Measurements from ENCODE around the gene ACTL7A.
"Not testable (repeated sequence)": the region's sequence is repeated elsewhere in the genome, so short reads cannot be mapped to it uniquely, and the experiment has no call there.

Gene ACTL7A

DNA sequence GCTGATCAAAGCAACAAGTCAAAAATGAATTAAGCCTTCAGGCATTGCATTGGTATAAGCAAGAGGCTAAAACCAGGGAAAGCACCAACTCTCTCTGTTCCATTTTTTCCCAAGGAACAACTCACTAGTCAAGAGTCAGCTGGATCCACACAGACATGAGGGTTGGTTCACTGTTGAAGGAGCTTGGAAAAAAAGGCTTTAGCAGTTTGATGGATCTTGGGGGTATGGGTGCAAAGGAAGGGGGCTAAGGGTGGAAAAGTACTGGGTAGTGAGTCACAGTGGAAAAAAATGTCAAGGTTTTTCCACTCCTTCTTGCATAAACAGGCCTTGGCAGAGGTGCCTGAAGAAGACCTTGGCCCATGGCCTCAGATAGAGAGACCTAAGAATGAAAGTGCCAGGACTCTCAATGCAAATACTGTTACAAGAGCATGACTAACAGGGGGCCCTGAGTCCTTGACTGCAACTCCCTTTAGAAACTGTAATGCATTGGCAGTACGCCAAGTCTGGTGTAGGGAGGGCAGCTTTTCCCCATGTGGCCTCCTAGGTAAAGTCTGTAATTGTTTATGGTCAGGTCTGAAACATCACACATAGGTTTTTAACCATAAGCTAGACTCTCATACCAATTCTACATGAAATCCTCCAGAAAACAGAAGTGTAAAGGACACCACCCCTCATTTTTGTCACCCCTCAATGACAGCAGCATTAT, 23.7 kb downstream of the ACTL7A start:
- no peak overlapping the region for H3K18ac ChIP-seq (ENCODE audit: low read length)

DNA sequence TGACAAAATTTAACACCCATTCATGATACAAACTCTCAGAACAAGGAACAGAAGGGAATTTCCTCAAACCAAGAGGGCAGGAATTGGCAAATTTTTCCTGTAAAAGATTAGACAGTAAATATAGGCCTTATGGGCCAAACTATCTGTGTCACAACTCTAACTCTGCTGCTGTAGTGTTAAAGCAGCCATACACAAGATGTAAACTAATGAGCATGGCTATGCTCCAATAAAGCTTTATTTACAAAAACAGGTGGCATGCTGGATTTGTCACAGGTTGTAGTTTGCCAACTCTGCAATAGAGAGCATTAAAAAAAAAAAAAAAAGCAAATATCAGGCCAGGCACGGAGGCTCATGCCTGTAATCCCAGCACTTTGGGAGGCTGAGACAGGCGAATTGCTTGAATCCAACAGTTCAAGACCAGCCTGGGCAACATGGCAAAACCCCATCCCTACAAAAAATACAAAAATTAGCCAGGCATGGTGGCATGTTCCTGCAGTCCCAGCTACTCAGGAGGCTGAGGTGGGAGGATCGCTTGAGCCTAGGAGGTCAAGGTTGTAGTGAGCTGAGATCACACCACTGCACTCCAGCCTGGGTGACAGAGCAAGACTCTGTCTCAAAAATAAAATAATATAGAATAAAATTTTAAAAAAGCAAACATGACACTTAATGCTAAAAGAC, 24.7 kb downstream of the ACTL7A start:
- H4K8ac ChIP-seq (ENCODE audit: low read depth, low read length); H2AK5ac ChIP-seq (ENCODE audit: low read length); H3K4me3 ChIP-seq (ENCODE audit: low read depth, low read length); H3K9ac ChIP-seq (ENCODE audit: low read length); H3K14ac ChIP-seq (ENCODE audit: low read length); H2BK120ac ChIP-seq (ENCODE audit: insufficient read depth, low read length, poor library complexity); H3K18ac ChIP-seq (ENCODE audit: low read length); H4K91ac ChIP-seq (ENCODE audit: low read depth, low read length); H3K4me2 ChIP-seq (ENCODE audit: low read length); H3K79me1 ChIP-seq (ENCODE audit: low read length); H2AFZ ChIP-seq (ENCODE audit: insufficient read depth, low read length, poor library complexity); DNase-seq; H3K4me1 ChIP-seq (ENCODE audit: control insufficient read depth in 1 of 2, insufficient read depth in 2 of 2, low read length in 2 of 2); H4K12ac ChIP-seq (ENCODE audit: low read depth, low read length); H3K27ac ChIP-seq (ENCODE audit: low read depth, low read length); H3K27me3 ChIP-seq (ENCODE audit: insufficient read depth, low read length); H3K4ac ChIP-seq (ENCODE audit: low read depth, low read length); H3K9me3 ChIP-seq (ENCODE audit: insufficient read depth, low read depth, low read length); H3K79me2 ChIP-seq (ENCODE audit: control insufficient read depth, insufficient read depth, low read length, poor library complexity); H3K23ac ChIP-seq (ENCODE audit: low read length); H2BK12ac ChIP-seq (ENCODE audit: low read length); H2BK5ac ChIP-seq (ENCODE audit: low read depth, low read length, poor library complexity): not testable (repeated sequence)
- peaks cover 11 to 21% of the 10 kb centered on the region in 2 experiments for H3K36me3 ChIP-seq (ENCODE audit: control insufficient read depth in 1 of 2, insufficient read depth in 2 of 2, low read length in 2 of 2)
- WGBS (ENCODE audit: extremely low coverage, insufficient coverage, insufficient read length) = no CpG with 5 or more reads among the region's 3 CpGs

More for the DNA sequence above, 23.7 kb downstream of the ACTL7A start:
- no peak overlapping the region for H4K8ac ChIP-seq (ENCODE audit: low read depth, low read length)
- no peak overlapping the region for H2AK5ac ChIP-seq (ENCODE audit: low read length)
- no peaks in the 10 kb centered on the region for H3K4me1 ChIP-seq (ENCODE audit: control insufficient read depth in 1 of 2, insufficient read depth in 2 of 2, low read length in 2 of 2)
- no peak for DNase-seq
- no peak overlapping the region for H3K14ac ChIP-seq (ENCODE audit: low read length)
- H3K9ac ChIP-seq (ENCODE audit: low read length) = no peak overlapping the region
- H4K12ac ChIP-seq (ENCODE audit: low read depth, low read length) = no peak overlapping the region
- H2BK120ac ChIP-seq (ENCODE audit: insufficient read depth, low read length, poor library complexity) = no peak overlapping the region
- H3K4me2 ChIP-seq (ENCODE audit: low read length) = no peak overlapping the region
- H3K4ac ChIP-seq (ENCODE audit: low read depth, low read length) = no peak overlapping the region
- no peak overlapping the region for H3K27ac ChIP-seq (ENCODE audit: low read depth, low read length)
- H3K79me2 ChIP-seq (ENCODE audit: control insufficient read depth, insufficient read depth, low read length, poor library complexity) = no peaks in the 10 kb centered on the region
- no peaks in the 10 kb centered on the region for H3K27me3 ChIP-seq (ENCODE audit: insufficient read depth, low read length)
- no peak overlapping the region for H2BK5ac ChIP-seq (ENCODE audit: low read depth, low read length, poor library complexity)
- no CpG with 5 or more reads among the region's 1 CpG for WGBS (ENCODE audit: extremely low coverage, insufficient coverage, insufficient read length)
- H3K79me1 ChIP-seq (ENCODE audit: low read length) = no peaks in the 10 kb centered on the region
- peaks cover 7 to 16% of the 10 kb centered on the region in 2 experiments for H3K36me3 ChIP-seq (ENCODE audit: control insufficient read depth in 1 of 2, insufficient read depth in 2 of 2, low read length in 2 of 2)
- H3K9me3 ChIP-seq (ENCODE audit: insufficient read depth, low read depth, low read length) = no peaks in the 10 kb centered on the region
- H4K91ac ChIP-seq (ENCODE audit: low read depth, low read length) = no peak overlapping the region
- no peak overlapping the region for H2BK12ac ChIP-seq (ENCODE audit: low read length)
- H2AFZ ChIP-seq (ENCODE audit: insufficient read depth, low read length, poor library complexity) = no peak overlapping the region
- no peak overlapping the region for H3K23ac ChIP-seq (ENCODE audit: low read length)
- no peak overlapping the region for H3K4me3 ChIP-seq (ENCODE audit: low read depth, low read length)

DNA sequence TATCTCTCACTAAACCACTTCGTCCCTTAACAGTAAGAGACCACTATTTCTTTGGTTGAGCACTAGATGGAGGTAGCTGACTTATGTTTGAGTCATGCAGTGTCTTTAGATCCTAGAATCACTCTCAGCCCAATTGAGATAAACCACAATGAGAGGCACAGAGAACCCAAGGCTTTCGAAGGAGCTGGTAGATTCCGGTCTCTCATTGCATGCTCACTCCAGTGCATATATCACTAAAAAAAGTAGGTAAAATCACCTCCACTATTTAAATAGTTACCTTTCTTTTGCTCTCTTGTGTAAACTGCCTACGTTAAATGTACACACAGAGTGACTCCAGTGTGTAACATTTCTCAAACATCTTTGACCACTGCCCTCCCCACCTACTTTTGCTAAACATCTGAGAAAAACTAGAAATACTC, 27.6 kb downstream of the ACTL7A start:
- Histone ChIP-seq H3K9me3 (ENCODE audit: insufficient read depth, low read depth, low read length) (no peaks in the 10 kb centered on the region), H3K4me2 (ENCODE audit: low read length) (no peak overlapping the region), H3K14ac (ENCODE audit: low read length) (no peak overlapping the region), H3K27me3 (ENCODE audit: insufficient read depth, low read length) (no peaks in the 10 kb centered on the region), H3K23ac (ENCODE audit: low read length) (no peak overlapping the region), H3K79me2 (ENCODE audit: control insufficient read depth, insufficient read depth, low read length, poor library complexity) (no peaks in the 10 kb centered on the region), H3K18ac (ENCODE audit: low read length) (no peak overlapping the region), H3K4ac (ENCODE audit: low read depth, low read length) (no peak overlapping the region), H3K4me3 (ENCODE audit: low read depth, low read length) (no peak overlapping the region), H3K9ac (ENCODE audit: low read length) (no peak overlapping the region), H3K36me3 (ENCODE audit: control insufficient read depth in 1 of 2, insufficient read depth in 2 of 2, low read length in 2 of 2) (peaks cover 18 to 31% of the 10 kb centered on the region in 2 experiments), H4K8ac (ENCODE audit: low read depth, low read length) (no peak overlapping the region), H3K4me1 (ENCODE audit: control insufficient read depth in 1 of 2, insufficient read depth in 2 of 2, low read length in 2 of 2) (no peaks in the 10 kb centered on the region), H2AFZ (ENCODE audit: insufficient read depth, low read length, poor library complexity) (no peak overlapping the region), H2BK12ac (ENCODE audit: low read length) (no peak overlapping the region), H2AK5ac (ENCODE audit: low read length) (no peak overlapping the region), H4K12ac (ENCODE audit: low read depth, low read length) (no peak overlapping the region), H2BK5ac (ENCODE audit: low read depth, low read length, poor library complexity) (no peak overlapping the region), H3K27ac (ENCODE audit: low read depth, low read length) (no peak overlapping the region), H4K91ac (ENCODE audit: low read depth, low read length) (no peak overlapping the region), H2BK120ac (ENCODE audit: insufficient read depth, low read length, poor library complexity) (no peak overlapping the region), H3K79me1 (ENCODE audit: low read length) (no peaks in the 10 kb centered on the region)
- no CpG with 5 or more reads among the region's 4 CpGs for WGBS (ENCODE audit: extremely low coverage, insufficient coverage, insufficient read length)
- DNase-seq = peak in 1 of 2 donors; percentile 29

DNA sequence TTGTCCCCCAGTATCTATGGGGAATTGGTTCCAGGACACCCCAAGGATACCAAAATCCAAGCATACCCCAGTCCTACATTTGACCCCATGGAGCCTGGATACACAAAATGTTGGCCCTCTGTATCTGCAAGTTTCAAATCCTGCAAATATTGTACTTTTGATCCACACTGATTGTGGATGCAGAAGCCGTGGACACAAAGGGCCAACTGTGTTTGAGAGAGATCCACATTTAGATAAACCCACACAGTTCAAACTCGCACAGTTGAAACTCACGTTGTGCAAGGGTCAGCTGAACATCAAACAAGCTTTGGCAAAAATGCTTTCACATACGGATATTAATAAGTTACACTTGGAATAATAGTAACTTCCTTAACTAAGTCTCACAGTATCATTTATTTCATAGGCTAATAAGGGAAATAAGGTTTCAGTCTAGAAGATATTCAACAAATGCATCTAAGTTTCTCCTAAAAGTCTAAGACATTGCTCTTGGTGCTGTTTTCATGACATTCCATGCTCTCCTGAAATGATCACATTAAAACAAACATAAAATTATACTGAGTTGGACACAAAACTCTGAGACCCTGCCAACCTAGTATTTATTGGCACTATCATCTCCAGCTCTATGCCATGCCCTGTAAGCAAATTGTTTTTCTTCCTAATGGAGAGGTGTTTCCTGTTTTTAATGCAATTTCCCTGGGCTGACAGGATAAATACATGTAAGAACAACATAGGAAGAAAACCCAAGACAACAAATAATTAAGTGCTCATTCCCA, 32.3 kb downstream of the ACTL7A start:
- Histone ChIP-seq H2BK5ac (ENCODE audit: low read depth, low read length, poor library complexity) (no peak overlapping the region), H3K4me2 (ENCODE audit: low read length) (no peak overlapping the region), H3K27ac (ENCODE audit: low read depth, low read length) (no peak overlapping the region), H3K18ac (ENCODE audit: low read length) (no peak overlapping the region), H3K9me3 (ENCODE audit: insufficient read depth, low read depth, low read length) (no peaks in the 10 kb centered on the region), H3K79me1 (ENCODE audit: low read length) (no peaks in the 10 kb centered on the region), H4K8ac (ENCODE audit: low read depth, low read length) (no peak overlapping the region), H3K27me3 (ENCODE audit: insufficient read depth, low read length) (no peaks in the 10 kb centered on the region), H3K23ac (ENCODE audit: low read length) (no peak overlapping the region), H3K36me3 (ENCODE audit: control insufficient read depth in 1 of 2, insufficient read depth in 2 of 2, low read length in 2 of 2) (peaks cover 25 to 42% of the 10 kb centered on the region in 2 experiments), H3K9ac (ENCODE audit: low read length) (no peak overlapping the region), H3K4me3 (ENCODE audit: low read depth, low read length) (no peak overlapping the region), H4K91ac (ENCODE audit: low read depth, low read length) (no peak overlapping the region), H3K4me1 (ENCODE audit: control insufficient read depth in 1 of 2, insufficient read depth in 2 of 2, low read length in 2 of 2) (no peaks in the 10 kb centered on the region), H3K79me2 (ENCODE audit: control insufficient read depth, insufficient read depth, low read length, poor library complexity) (no peaks in the 10 kb centered on the region), H4K12ac (ENCODE audit: low read depth, low read length) (no peak overlapping the region), H2BK120ac (ENCODE audit: insufficient read depth, low read length, poor library complexity) (no peak overlapping the region), H3K4ac (ENCODE audit: low read depth, low read length) (no peak overlapping the region), H2BK12ac (ENCODE audit: low read length) (no peak overlapping the region), H3K14ac (ENCODE audit: low read length) (no peak overlapping the region), H2AFZ (ENCODE audit: insufficient read depth, low read length, poor library complexity) (no peak overlapping the region), H2AK5ac (ENCODE audit: low read length) (no peak overlapping the region)
- DNase-seq = no peak
- WGBS (ENCODE audit: extremely low coverage, insufficient coverage, insufficient read length) = no CpG with 5 or more reads among the region's 4 CpGs

All from trophoblast cell (in vitro differentiated cells and primary cell).